Ishikawa (cell line): ENCODE data around the gene MAIP1.

Experiments used
- CEBPB ChIP-seq: IDR thresholded peaks from 2 replicates; pipeline ENCODE4 v1.6.1; 2012
- EGR1 ChIP-seq: IDR thresholded peaks from 2 replicates; pipeline ENCODE4 v1.6.1; 2012
- EP300 ChIP-seq: IDR thresholded peaks from 2 replicates; pipeline ENCODE4 v1.6.1; 2012; ENCODE audit warnings: borderline replicate concordance
- MAX ChIP-seq: IDR thresholded peaks from 2 replicates; pipeline ENCODE4 v1.6.1; 2012
- NFIC ChIP-seq: IDR thresholded peaks from 2 replicates; pipeline ENCODE4 v1.6.1; 2012
- RAD21 ChIP-seq: IDR thresholded peaks from 2 replicates; pipeline ENCODE4 v1.6.1; 2012; ENCODE audit warnings: low read depth
- REST ChIP-seq: IDR thresholded peaks from 2 replicates; pipeline ENCODE4 v1.6.1; 2012; ENCODE audit warnings: low read depth, mild to moderate bottlenecking
- TAF1 ChIP-seq: IDR thresholded peaks from 2 replicates; pipeline ENCODE4 v1.6.1; 2012; ENCODE audit warnings: low read depth, mild to moderate bottlenecking
- TCF12 ChIP-seq: IDR thresholded peaks from 2 replicates; pipeline ENCODE4 v1.6.1; 2012; ENCODE audit warnings: low read depth
- TEAD4 ChIP-seq: IDR thresholded peaks from 2 replicates; pipeline ENCODE4 v1.6.1; 2012
- USF1 ChIP-seq: IDR thresholded peaks from 2 replicates; pipeline ENCODE4 v1.6.1; 2012
- YY1 ChIP-seq: IDR thresholded peaks from 2 replicates; pipeline ENCODE4 v1.6.1; 2012; ENCODE audit warnings: low read depth

GRCh38 chr2:199975273-199975895 is 20.0 kb downstream of the MAIP1 start:
- TF ChIP-seq MAX (no peak), TAF1 (no peak), USF1 (no peak), EP300 (no peak), REST (no peak), NFIC (no peak), YY1 (no peak), TEAD4 (no peak), TCF12 (no peak), CEBPB (no peak), RAD21 (no peak), EGR1 (no peak)
